ENCODE results near the gene CLEC16A.

- TF ChIP-seq EZH2 (IDR thresholded peaks at IDR 0.05; ENCODE audit: borderline replicate concordance, insufficient read depth, low read depth, low read length, poor library complexity, severe bottlenecking) (no peak), CTCF (IDR thresholded peaks at IDR 0.05) (no peak)
Observed at GRCh38 chr16:10939649-10940234, 4.6 kb upstream of the CLEC16A start.
